Activated naive CD8-positive, alpha-beta T cell treated with anti-CD3 and anti-CD28 coated beads, Interleukin-2, amount 10 ng/mL, durations not matched to agents 7 days and 5 days (primary cell): Measurements from ENCODE around the gene PDE11A. TPM values are rescaled to one million over a fixed set of nuclear protein-coding genes. Genes with fewer than 3 reads are reported as not detected.

Experiments used
- ATAC-seq: fragments of 150-1000 bp; cut with Tn5 transposase; one replicate; pipeline ENCODE4 v1.10.0; 2021; ENCODE audit warnings: low read depth, moderate library complexity
- POLR2A ChIA-PET: fragments of 350-600 bp; sonication (Branson Sonifier 250); formaldehyde crosslinking; loops from one replicate; lab custom pipeline; 2021; ENCODE audit warnings: antibody characterized with exemption; lab: Charles Lee
- DNase-seq: peaks from one replicate; pipeline ENCODE4 v3.0.0; 2021
- H3K27ac Mint-ChIP-seq: one replicate; pipeline ENCODE4 v1.8.0; 2022; ENCODE audit warnings: mild to moderate bottlenecking, mixed read lengths
- H3K27me3 Mint-ChIP-seq: one replicate; pipeline ENCODE4 v1.8.0; 2022; ENCODE audit warnings: mild to moderate bottlenecking, moderate library complexity, mixed read lengths
- H3K36me3 Mint-ChIP-seq: one replicate; pipeline ENCODE4 v1.8.0; 2021; ENCODE audit warnings: mild to moderate bottlenecking, mixed read lengths
- H3K4me1 Mint-ChIP-seq: one replicate; pipeline ENCODE4 v1.8.0; 2021; ENCODE audit warnings: mixed read lengths
- H3K4me3 Mint-ChIP-seq: one replicate; pipeline ENCODE4 v1.8.0; 2022; ENCODE audit warnings: mild to moderate bottlenecking, moderate library complexity, mixed read lengths
- H3K9me3 Mint-ChIP-seq: one replicate; pipeline ENCODE4 v1.8.0; 2021; ENCODE audit warnings: mixed read lengths
- total RNA-seq, 2 experiments: library from RNA; stranded (reverse); gene quantifications; one replicate each; pipeline ENCODE4 v1.2.3, GENCODE V29; 2021

Gene PDE11A
- total RNA-seq, 2 experiments from 2014 or later: not detected

DNA sequence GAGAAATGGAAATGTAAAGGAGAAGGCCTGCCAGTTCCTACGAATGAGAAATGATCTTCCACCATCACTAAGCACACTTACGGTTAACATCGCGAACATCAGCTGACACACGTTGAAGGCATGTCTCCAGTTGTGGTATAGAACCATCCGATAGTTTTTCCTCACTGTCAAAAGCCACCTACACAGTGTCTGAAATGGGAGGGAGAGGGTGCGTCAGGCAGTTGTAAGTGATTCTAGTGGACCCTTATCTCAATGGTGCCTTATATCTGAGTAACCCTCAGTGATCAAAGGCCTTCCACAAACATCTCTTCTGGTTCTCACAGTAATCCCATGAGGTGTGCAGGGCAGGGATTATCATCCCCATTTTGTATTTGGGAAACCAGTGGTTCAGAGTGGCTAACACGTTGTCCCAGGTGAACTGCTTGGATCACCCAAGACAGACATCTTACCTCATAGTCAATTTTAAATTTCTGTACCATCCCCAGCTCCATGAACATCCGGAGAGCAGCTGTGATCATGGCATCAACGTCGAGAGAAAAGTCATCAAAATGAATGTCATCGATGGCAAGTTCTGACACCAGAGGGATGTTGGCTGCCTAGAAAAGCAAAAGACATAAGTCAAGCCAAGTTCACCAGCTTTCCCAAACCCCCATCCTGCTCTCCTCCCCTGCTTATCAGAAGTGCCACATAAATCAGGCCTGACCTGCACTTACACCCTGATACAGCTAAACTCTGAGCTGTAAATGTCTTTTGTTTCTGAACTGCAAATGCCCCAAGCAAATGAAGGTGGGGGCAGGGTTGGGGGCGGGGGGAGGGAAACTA, 344.8 kb downstream of the PDE11A start:
- Mint-ChIP-seq H3K4me1 (peaks cover 10% of the 10 kb centered on the region), H3K27me3 (peaks cover 27% of the 10 kb centered on the region), H3K27ac (no peak overlapping the region), H3K4me3 (no peak overlapping the region), H3K36me3 (no peaks in the 10 kb centered on the region), H3K9me3 (no peaks in the 10 kb centered on the region)
- no peak for ATAC-seq
- DNase-seq: no peak
- POLR2A ChIA-PET: no interaction called here

DNA sequence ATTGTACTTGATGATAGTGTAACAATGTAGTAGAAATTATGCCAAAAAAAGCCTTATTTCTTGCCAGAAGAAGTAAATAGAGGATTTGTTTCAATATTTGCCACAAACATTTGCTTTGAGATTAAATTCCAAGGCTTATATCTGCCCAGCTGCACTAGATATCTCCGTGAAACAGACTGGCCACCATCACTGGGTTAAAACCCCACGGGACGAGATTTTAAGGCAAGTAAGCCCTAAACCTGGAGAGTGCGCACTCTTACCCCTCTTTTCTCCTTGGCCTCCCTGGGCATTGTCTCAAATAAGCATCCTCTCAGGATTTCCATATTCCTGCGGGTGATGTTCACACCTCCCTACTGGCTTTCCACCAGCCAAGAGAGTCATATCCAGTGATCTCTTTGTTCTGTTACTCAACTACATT, 345.6 kb downstream of the PDE11A start:
- peaks cover 25% of the 10 kb centered on the region for H3K27me3 Mint-ChIP-seq
- DNase-seq (no peak), ATAC-seq (no peak)
- H3K4me1 Mint-ChIP-seq: peaks cover 10% of the 10 kb centered on the region
- POLR2A ChIA-PET: no interaction called here
- H3K36me3 Mint-ChIP-seq: no peaks in the 10 kb centered on the region
- H3K4me3 Mint-ChIP-seq: no peak overlapping the region
- H3K27ac Mint-ChIP-seq: no peak overlapping the region
- H3K9me3 Mint-ChIP-seq: no peaks in the 10 kb centered on the region

DNA sequence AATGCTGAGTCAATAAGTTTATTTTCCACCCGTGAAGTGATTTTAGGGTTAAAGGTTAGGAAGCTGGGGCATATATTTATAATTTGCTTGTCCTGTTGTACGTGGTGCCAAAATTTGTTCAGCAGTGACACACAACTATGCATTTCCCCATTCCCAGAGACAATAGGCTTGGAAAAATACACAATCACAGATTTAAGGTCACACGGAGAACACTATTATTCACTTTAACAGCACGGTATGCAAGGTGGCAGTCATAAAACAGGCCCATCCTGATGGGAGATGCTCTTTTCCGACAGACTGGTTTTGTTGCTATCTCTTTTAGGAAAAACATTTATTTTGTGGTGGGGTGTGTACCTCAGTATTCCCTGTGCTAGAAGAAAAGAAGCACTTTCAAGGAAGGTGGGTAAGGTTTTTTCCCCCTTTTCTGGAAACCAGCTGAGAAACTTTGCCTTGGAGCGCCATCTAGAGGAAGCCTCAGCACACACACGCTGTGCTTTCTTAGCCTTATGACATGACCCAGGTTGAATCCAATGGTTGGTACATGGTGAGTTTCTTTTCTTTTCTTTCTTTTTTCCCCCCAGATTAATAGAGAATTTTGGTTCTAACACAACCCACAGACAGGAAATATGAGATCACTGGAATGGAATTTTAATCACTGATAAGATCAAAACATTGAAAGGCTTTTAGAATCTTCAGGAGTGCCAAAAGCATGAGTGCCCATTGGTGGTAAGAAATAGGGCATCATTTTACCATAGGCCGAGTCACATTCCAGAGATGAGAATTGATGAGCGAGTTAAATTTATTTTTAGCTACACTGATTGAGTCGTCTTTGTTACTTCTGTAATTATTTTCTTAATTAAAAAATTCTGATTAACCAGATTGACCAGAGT, 347.9 kb downstream of the PDE11A start:
- POLR2A ChIA-PET: interaction anchor here (1.4 kb wide), 1 partner anchor 560 kb away, joined by 3 read pairs; no protein-coding TSS in a partner anchor

DNA sequence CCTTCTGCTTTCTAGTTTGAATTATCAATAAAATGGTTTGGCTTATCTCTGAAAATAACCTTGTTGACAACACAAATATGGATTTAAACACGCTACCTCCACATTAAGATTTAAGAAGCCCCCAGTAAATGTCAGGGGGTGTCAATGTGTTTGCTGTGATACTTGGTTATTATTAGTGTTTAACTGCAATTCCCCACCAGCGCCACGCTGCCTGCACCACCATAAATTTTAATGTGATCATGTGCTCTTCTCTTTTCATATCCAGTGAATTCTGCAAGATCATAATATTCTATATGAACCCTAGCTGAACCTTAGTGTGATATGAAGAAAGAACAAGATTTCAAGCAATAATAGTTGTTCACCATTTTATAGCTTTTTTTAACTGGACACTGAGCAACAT, 349.3 kb downstream of the PDE11A start:
- ATAC-seq (no peak), DNase-seq (no peak)
- H3K27ac Mint-ChIP-seq: no peak overlapping the region
- peaks cover 2% of the 10 kb centered on the region for H3K4me1 Mint-ChIP-seq
- H3K36me3 Mint-ChIP-seq: no peaks in the 10 kb centered on the region
- H3K4me3 Mint-ChIP-seq: no peak overlapping the region
- peaks cover 21% of the 10 kb centered on the region for H3K27me3 Mint-ChIP-seq
- POLR2A ChIA-PET: no interaction called here
- no peaks in the 10 kb centered on the region for H3K9me3 Mint-ChIP-seq

More for the DNA sequence above, 347.9 kb downstream of the PDE11A start:
- Mint-ChIP-seq H3K4me1 (peaks cover 2% of the 10 kb centered on the region), H3K9me3 (no peaks in the 10 kb centered on the region), H3K27me3 (peaks cover 21% of the 10 kb centered on the region), H3K4me3 (no peak overlapping the region), H3K27ac (no peak overlapping the region), H3K36me3 (no peaks in the 10 kb centered on the region)
- ATAC-seq (peak; percentile 54), DNase-seq (peak; percentile 40)

DNA sequence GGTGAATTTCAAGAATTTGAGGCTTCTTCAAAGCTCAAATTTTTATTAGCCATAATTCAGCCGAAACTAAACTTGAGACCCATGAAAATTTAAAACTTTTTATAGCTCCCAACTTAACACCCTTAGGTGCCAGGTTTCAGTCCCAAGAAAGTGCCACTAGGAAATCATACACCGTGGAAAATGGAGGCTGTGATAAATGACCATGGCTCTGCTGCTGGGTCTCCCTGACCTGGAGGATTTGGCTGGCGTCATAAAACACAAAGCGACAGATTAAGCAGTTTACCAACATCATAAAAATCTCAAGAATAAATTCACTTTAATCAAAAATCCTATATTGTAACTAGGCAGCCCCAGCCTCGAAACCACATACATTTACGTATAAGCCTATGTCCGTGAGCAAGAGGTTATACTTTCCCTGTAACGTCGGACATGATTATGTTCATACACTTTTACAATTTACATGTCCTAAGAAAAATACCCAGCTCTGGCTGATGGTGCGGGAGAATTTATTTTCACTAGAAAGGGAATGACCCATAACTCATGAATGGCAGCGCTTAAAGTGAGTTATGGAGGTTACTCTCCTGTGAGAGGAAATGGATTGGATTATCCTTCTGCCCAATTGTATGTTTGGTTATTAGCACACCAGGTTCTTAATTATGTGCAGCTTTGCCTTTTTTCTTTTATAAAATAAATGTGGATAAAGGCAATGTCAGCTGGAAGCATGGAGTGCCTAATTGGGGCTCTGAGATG, 350.6 kb downstream of the PDE11A start:
- H3K27ac Mint-ChIP-seq: no peak overlapping the region
- H3K4me3 Mint-ChIP-seq: no peak overlapping the region
- peaks cover 18% of the 10 kb centered on the region for H3K27me3 Mint-ChIP-seq

DNA sequence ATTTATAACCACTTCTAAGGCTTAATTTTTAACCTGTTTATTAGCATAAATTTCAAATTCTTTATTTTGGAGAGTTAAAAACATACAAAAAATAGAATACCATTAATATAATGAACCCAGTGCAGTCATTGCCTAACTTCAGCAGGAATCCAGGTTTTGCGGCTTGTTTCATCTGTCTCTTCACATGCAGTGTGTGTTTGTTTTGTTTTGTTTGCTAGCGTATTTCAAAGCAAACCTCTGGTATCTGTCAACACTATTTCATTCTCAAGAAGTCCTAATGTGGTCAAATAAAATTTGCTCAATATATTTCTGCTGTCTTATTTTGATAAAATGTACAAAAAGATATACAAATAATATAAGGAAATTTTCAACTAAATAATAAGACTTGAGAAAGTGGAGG, 351.5 kb downstream of the PDE11A start:
- no peak overlapping the region for H3K27ac Mint-ChIP-seq
- POLR2A ChIA-PET: no interaction called here
- H3K27me3 Mint-ChIP-seq: peaks cover 12% of the 10 kb centered on the region
- no peak for DNase-seq
- no peaks in the 10 kb centered on the region for H3K9me3 Mint-ChIP-seq
- peaks cover 2% of the 10 kb centered on the region for H3K4me1 Mint-ChIP-seq
- no peaks in the 10 kb centered on the region for H3K36me3 Mint-ChIP-seq
- no peak overlapping the region for H3K4me3 Mint-ChIP-seq
- ATAC-seq: no peak

More for the DNA sequence above, 350.6 kb downstream of the PDE11A start:
- Mint-ChIP-seq H3K4me1 (peaks cover 2% of the 10 kb centered on the region), H3K36me3 (no peaks in the 10 kb centered on the region), H3K9me3 (no peaks in the 10 kb centered on the region)
- no peak for DNase-seq
- ATAC-seq: no peak
- POLR2A ChIA-PET: no interaction called here

DNA sequence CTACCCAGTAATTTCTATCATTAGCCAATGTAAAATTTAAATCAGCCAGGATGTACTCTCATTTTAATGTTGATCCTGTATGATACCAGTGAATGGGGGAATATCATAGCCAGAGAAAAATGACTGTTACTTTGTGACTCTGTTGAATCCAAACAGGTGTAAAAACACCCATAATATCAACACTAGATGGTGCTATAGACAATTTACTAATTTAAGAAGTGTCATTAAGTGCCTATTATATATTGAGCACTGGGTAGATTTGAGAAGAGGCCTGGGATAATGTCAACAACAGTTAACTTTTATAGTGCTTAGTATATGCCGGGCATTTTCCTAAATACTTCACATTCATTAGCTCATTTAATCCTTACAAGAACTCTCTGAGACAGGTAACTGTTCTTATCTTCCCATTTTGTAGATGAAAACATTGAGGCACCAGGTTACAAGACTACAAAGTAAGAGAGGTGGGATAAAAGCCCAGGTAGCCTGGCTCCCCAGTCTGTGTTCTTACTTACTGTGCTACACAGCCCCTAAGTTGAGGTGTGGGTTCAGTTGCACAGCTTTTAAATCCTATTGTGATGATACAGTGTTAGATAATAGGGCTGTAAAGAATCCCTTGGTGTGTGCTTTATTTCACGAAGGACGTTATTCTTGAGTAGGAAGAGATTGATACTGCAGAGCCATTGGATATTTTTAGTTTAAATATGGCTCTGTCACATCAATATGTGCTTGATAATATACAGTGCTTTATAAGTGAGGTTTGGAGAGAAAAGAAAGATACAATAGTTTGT, 354.6 kb downstream of the PDE11A start:
- peaks cover 12% of the 10 kb centered on the region for H3K27me3 Mint-ChIP-seq
- H3K4me3 Mint-ChIP-seq: no peak overlapping the region
- no peaks in the 10 kb centered on the region for H3K36me3 Mint-ChIP-seq
- POLR2A ChIA-PET: no interaction called here
- DNase-seq: no peak
- H3K9me3 Mint-ChIP-seq: no peaks in the 10 kb centered on the region
- no peaks in the 10 kb centered on the region for H3K4me1 Mint-ChIP-seq
- ATAC-seq: no peak
- H3K27ac Mint-ChIP-seq: no peak overlapping the region

DNA sequence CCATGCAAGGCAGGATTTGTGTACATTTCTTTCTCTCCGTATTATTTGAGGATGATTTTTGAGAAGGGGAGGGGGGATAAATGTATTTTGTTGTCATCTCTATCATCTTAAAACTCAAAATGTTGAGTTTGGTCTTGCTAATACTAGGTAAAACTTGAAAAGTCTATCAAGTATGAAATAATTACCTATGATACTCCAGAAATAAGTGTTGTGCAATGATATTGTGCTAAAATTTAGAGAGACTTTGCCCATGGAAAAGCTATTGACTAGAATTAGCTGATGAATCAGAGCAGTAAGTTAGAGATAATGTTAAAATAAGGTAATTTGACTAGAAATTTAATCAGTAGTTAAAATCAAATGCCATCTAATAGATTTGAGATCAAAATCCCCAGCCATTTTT, 356.1 kb downstream of the PDE11A start:
- no peak for DNase-seq
- no peak for ATAC-seq

DNA sequence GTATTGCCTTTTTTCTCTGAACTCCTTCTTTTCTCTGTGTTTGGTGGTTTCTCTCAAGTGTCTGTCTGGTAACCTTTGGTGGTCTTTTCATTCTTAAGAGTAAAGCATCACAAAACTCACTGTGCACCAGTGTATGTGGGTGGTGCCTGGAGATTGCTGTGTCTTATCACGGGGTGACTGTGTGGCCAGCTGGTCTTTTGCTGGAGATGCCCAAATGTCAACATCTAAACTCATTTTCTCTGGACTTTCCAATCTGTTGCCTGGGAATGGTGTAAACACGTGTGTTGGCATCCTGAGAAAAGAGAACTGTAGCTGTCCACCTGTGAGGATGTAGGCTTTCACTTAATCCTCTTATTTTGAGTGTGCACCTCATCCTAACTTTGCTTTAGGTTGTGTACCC, 356.8 kb downstream of the PDE11A start:
- H3K9me3 Mint-ChIP-seq: no peaks in the 10 kb centered on the region
- no peak overlapping the region for H3K4me3 Mint-ChIP-seq
- no peaks in the 10 kb centered on the region for H3K4me1 Mint-ChIP-seq
- no peaks in the 10 kb centered on the region for H3K36me3 Mint-ChIP-seq
- no peak overlapping the region for H3K27ac Mint-ChIP-seq
- POLR2A ChIA-PET: no interaction called here
- H3K27me3 Mint-ChIP-seq: peaks cover 15% of the 10 kb centered on the region
- DNase-seq (no peak), ATAC-seq (no peak)

More for the DNA sequence above, 356.1 kb downstream of the PDE11A start:
- Mint-ChIP-seq H3K9me3 (no peaks in the 10 kb centered on the region), H3K27me3 (peaks cover 15% of the 10 kb centered on the region), H3K4me3 (no peak overlapping the region), H3K36me3 (no peaks in the 10 kb centered on the region), H3K27ac (no peak overlapping the region), H3K4me1 (no peaks in the 10 kb centered on the region)
- POLR2A ChIA-PET: no interaction called here

DNA sequence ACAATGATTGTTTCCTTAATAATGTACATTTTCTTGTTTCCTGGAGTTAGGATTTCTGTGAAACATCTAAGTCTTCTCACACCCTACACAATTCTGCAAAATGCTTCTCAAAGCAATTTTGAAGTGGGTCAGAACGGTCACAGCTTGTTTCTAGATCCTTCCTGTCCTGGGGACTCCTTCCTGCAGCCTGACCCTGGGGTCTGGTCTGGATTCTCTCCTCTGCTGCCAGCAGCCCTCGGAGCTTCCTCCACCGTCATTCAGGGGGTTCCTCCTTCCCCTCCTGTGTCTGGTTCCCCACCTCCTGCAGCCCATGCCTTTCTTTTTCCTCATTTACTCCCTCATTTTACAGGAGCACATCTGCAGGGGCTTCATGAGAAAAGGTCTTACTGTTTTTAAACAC, 357.9 kb downstream of the PDE11A start:
- peaks cover 13% of the 10 kb centered on the region for H3K27me3 Mint-ChIP-seq
- POLR2A ChIA-PET: no interaction called here
- H3K9me3 Mint-ChIP-seq: no peaks in the 10 kb centered on the region
- H3K4me3 Mint-ChIP-seq: no peak overlapping the region
- no peak for ATAC-seq
- no peaks in the 10 kb centered on the region for H3K4me1 Mint-ChIP-seq
- no peaks in the 10 kb centered on the region for H3K36me3 Mint-ChIP-seq
- H3K27ac Mint-ChIP-seq: no peak overlapping the region
- no peak for DNase-seq

DNA sequence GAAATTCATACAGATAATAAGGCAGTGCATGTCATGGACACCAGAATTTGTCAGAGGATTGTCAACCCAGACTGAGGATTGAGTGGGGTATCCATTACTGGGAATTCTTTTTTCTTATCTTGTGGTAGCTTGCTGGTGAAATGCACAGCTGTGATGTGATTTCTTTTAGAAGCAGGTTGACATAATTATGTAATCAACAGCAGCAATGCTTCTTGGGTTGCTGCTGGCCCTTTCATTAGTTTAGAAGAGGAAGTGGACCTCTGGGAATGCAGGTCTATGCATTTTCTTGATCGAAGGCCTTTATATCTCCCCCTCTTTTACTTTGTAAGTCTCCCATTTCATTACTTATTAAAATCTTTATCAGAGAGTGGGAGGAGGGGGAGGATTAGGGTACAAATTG, 360.1 kb downstream of the PDE11A start:
- no peak for ATAC-seq
- Mint-ChIP-seq H3K27ac (no peak overlapping the region), H3K4me3 (no peak overlapping the region), H3K36me3 (no peaks in the 10 kb centered on the region), H3K4me1 (no peaks in the 10 kb centered on the region), H3K27me3 (peaks cover 9% of the 10 kb centered on the region), H3K9me3 (no peaks in the 10 kb centered on the region)
- no peak for DNase-seq
- POLR2A ChIA-PET: no interaction called here

DNA sequence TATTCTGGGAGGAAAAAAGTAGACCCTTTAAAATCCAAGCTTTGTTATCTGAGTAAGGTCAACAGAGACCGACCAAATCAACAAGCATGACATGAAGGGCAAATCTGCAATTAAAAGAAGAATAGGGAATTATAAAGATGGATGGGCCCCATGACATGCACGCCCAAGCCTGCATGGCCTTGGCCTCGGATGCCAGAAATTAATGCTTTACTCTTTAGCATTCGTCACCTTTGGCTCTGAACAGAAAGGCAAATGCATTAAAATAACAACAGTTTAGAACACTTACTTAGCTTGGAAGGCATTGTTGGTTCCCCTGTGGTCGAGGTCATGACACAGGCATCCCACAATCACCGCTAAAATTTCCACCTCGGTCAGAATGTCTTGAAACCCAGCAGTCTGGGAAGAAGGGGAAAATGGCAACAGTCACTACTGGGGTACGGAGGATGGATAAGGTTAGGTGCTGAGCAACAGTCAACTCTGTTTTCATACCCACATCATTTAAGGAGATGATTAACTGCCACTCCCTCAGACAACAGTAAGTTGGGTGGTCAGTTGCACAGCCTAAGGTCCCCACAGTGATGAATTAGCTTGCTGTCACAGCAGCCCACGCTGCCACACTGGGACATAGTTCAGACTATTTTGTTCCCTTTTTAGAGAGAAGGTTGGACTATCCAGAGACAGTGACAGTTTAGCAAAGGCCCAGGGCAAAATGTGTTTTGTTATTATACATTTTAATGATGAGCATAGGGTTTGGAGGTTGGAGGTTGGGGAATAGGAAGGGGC, 360.9 kb downstream of the PDE11A start:
- POLR2A ChIA-PET: interaction anchor here (0.6 kb wide), 1 partner anchor 1372 kb away, joined by 5 read pairs; no protein-coding TSS in a partner anchor
- DNase-seq (no peak), ATAC-seq (no peak)
- peaks cover 9% of the 10 kb centered on the region for H3K27me3 Mint-ChIP-seq
- no peaks in the 10 kb centered on the region for H3K36me3 Mint-ChIP-seq
- no peaks in the 10 kb centered on the region for H3K9me3 Mint-ChIP-seq
- H3K4me1 Mint-ChIP-seq: no peaks in the 10 kb centered on the region
- H3K4me3 Mint-ChIP-seq: no peak overlapping the region
- H3K27ac Mint-ChIP-seq: no peak overlapping the region
